Peyer's patch (tissue), 4 donors: ENCODE data around the gene MEA1. TPM values are rescaled to one million over a fixed set of nuclear protein-coding genes. Genes with fewer than 3 reads are reported as not detected.
A peak's percentile ranks its signal among the peaks of the same experiment; 100 is the strongest.
"Not testable (repeated sequence)": the region's sequence is repeated elsewhere in the genome, so short reads cannot be mapped to it uniquely, and the experiment has no call there.

Experiments
- DNase-seq, 3 donors: peaks; one replicate each; pipeline ENCODE4 v3.0.0-alpha.2; 2017 to 2019
- H3K27ac ChIP-seq, 4 donors: fragments of 200-600 bp; sonication (generic); one replicate each; pipeline ENCODE4 v1.5.1; 2016 to 2019
- H3K27me3 ChIP-seq, 2 donors: fragments of 200-600 bp; sonication (generic); one replicate each; pipeline ENCODE4 v1.5.1; 2019
- H3K36me3 ChIP-seq, 3 donors: fragments of 200-600 bp; sonication (generic); one replicate each; pipeline ENCODE4 v1.5.1; 2016 to 2019
- H3K4me1 ChIP-seq, 4 donors: fragments of 200-600 bp; sonication (generic); one replicate each; pipeline ENCODE4 v1.5.1; 2016 to 2019
- H3K4me3 ChIP-seq, 4 donors: fragments of 200-600 bp; sonication (generic); 1 replicate in 3 of 4; 2 replicates in 1 of 4; pipeline ENCODE4 v1.5.1; 2016 to 2019; ENCODE audit warnings: mild to moderate bottlenecking in 1 of 4
- H3K9me3 ChIP-seq, 4 donors: fragments of 200-600 bp; sonication (generic); one replicate each; pipeline ENCODE4 v1.5.1; 2016 to 2019; ENCODE audit warnings: mild to moderate bottlenecking in 1 of 4
- CTCF ChIP-seq, 6 experiments: fragments of 450-650 bp in 4 of 6; fragments of 200-600 bp in 2 of 6; sonication (generic) in 1 of 6; IDR thresholded peaks; one replicate each; pipeline ENCODE4 v1.5.1; 2017 to 2019; ENCODE audit warnings: antibody characterized with exemption in 6 of 6, mild to moderate bottlenecking in 3 of 6, moderate library complexity in 1 of 6
- POLR2A ChIP-seq, 2 donors: fragments of 450-650 bp; IDR thresholded peaks; one replicate each; pipeline ENCODE4 v1.5.1; 2017; ENCODE audit warnings: antibody characterized with exemption in 2 of 2, mild to moderate bottlenecking in 2 of 2, moderate library complexity in 2 of 2
- total RNA-seq, 4 donors: library from RNA; depleted of rRNA; stranded (reverse); fragments of >200 nt; gene quantifications; one replicate each; pipeline ENCODE4 v1.1.0, GENCODE V29; 2016

The MEA1 gene
- total RNA-seq, 4 donors from 2014 or later, result 34.3 to 40.4 (median 36.1) TPM

- no peak for DNase-seq
- Histone ChIP-seq H3K9me3 (no peaks in the 10 kb centered on the region), H3K36me3 (peaks cover 0 to 75% (median 0%) of the 10 kb centered on the region in 3 donors)
These were observed 7.5 kb downstream of the MEA1 start for GRCh38 chr6:43006251-43006650.

DNA sequence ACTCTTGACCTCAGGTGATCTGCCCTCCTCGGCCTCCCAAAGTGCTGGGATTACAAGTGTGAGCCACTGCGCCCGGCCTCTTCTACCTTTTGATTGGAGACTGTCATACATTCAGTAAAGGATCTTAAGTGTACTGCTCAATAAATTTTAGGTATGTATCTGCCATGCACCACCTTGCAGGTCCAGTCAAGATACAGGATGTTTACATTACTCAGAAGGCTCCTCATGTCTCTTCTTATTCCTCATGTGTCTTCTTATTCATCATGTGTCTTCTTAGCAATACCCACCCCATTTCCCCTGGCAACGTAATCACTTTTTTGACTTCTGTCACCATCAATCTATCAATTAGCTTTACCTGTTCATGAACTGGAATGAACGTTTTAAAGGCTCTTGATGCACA, 7.9 kb downstream of the MEA1 start:
- no peak for DNase-seq
- no peak overlapping the region for H3K27ac ChIP-seq
- H3K36me3 ChIP-seq, result peaks cover 0 to 73% (median 0%) of the 10 kb centered on the region in 3 donors
- H3K9me3 ChIP-seq, result no peaks in the 10 kb centered on the region
- no peaks in the 10 kb centered on the region for H3K4me1 ChIP-seq
- no peak overlapping the region for H3K4me3 ChIP-seq
- TF ChIP-seq CTCF (IDR thresholded peaks at IDR 0.05) (no peak), POLR2A (IDR thresholded peaks at IDR 0.05) (no peak)
- H3K27me3 ChIP-seq, result no peaks in the 10 kb centered on the region

More at GRCh38 chr6:43006251-43006650, 7.5 kb downstream of the MEA1 start:
- Histone ChIP-seq H3K4me3 (no peak overlapping the region), H3K4me1 (no peaks in the 10 kb centered on the region), H3K27me3 (no peaks in the 10 kb centered on the region), H3K27ac (no peak overlapping the region)
- TF ChIP-seq CTCF (IDR thresholded peaks at IDR 0.05), result no peak
- TF ChIP-seq POLR2A (IDR thresholded peaks at IDR 0.05), result no peak

- Histone ChIP-seq H3K4me1 (peaks cover 0 to 9% (median 0%) of the 10 kb centered on the region in 4 donors), H3K36me3 (peaks cover 0 to 48% (median 0%) of the 10 kb centered on the region in 3 donors), H3K27me3 (no peaks in the 10 kb centered on the region), H3K9me3 (no peaks in the 10 kb centered on the region), H3K4me3 (no peak overlapping the region), H3K27ac (no peak overlapping the region)
- DNase-seq, result no peak
- no peak for TF ChIP-seq CTCF (IDR thresholded peaks at IDR 0.05)
These were observed 11.9 kb downstream of the MEA1 start for GRCh38 chr6:43001843-43002242.

DNA sequence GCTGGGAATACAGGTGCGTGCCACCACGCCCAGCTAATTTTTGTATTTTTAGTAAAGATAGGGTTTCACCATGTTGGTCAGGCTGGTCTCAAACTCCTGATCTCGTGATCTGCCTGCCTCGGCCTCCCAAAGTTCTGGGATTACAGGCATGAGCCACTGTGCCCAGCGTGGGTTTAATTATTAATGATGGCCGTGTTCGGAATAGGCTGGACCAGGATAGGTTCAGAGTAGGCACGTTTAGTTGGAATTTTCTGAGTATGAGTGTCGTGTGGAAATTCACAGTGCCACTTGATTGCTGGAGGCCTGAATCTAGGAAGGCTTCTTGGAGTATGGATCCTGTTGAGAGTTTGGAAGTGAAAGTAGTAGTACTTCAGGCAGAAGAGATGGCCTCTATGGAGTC, 15.5 kb downstream of the MEA1 start:
- not testable (repeated sequence) for H3K27ac ChIP-seq, H3K27me3 ChIP-seq

DNA sequence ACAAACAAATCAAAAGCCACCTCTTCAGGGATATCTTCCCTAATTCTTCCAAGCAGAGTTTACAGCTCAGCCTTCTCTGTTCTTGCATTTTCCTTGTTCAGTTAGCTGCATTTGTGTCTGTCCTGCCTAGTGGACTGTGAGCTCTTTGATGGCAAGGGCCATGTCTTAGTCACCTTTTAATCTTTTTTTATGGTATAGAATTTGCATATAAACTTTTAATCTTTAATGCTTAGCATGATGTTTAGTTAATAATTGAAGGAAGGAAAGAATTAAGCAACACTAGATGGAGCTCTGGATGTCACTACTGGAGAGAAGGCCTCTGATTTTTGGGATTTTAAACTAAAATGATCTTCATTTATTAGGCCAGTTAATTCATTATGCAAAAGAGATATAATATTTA, 17.2 kb downstream of the MEA1 start:
- DNase-seq, result no peak
- H3K4me1 ChIP-seq, result peaks cover 0 to 11% (median 0%) of the 10 kb centered on the region in 4 donors
- H3K9me3 ChIP-seq, result no peaks in the 10 kb centered on the region
- no peak overlapping the region for H3K4me3 ChIP-seq
- H3K27me3 ChIP-seq, result no peaks in the 10 kb centered on the region
- peaks cover 0 to 31% (median 0%) of the 10 kb centered on the region in 3 donors for H3K36me3 ChIP-seq
- H3K27ac ChIP-seq, result peak overlapping the region in 1 of 4 donors; percentile 65
- peak in 1 of 6 experiments; percentile 12 for TF ChIP-seq CTCF (IDR thresholded peaks at IDR 0.05)
- TF ChIP-seq POLR2A (IDR thresholded peaks at IDR 0.05), result peak; percentile 26 to 80

More for the DNA sequence above, 15.5 kb downstream of the MEA1 start:
- not testable (repeated sequence) for H3K9me3 ChIP-seq, DNase-seq, H3K4me3 ChIP-seq
- peaks cover 0 to 36% (median 0%) of the 10 kb centered on the region in 3 donors for H3K36me3 ChIP-seq
- peaks cover 0 to 11% (median 0%) of the 10 kb centered on the region in 4 donors for H3K4me1 ChIP-seq

GRCh38 chr6:42993445-42993844, 20.3 kb downstream of the MEA1 start:
- H3K4me1 ChIP-seq, result peaks cover 0 to 35% (median 0%) of the 10 kb centered on the region in 4 donors
- peaks cover 0 to 26% (median 0%) of the 10 kb centered on the region in 3 donors for H3K36me3 ChIP-seq
- no peaks in the 10 kb centered on the region for H3K27me3 ChIP-seq
- no peaks in the 10 kb centered on the region for H3K9me3 ChIP-seq
- TF ChIP-seq POLR2A (IDR thresholded peaks at IDR 0.05) (no peak), CTCF (IDR thresholded peaks at IDR 0.05) (no peak)
- no peak overlapping the region for H3K27ac ChIP-seq
- H3K4me3 ChIP-seq, result no peak overlapping the region
- DNase-seq, result no peak
